ENCODE measurements around the gene C10orf105.
A peak's percentile ranks its signal among the peaks of the same experiment; 100 is the strongest.

C10orf105 gene

DNA sequence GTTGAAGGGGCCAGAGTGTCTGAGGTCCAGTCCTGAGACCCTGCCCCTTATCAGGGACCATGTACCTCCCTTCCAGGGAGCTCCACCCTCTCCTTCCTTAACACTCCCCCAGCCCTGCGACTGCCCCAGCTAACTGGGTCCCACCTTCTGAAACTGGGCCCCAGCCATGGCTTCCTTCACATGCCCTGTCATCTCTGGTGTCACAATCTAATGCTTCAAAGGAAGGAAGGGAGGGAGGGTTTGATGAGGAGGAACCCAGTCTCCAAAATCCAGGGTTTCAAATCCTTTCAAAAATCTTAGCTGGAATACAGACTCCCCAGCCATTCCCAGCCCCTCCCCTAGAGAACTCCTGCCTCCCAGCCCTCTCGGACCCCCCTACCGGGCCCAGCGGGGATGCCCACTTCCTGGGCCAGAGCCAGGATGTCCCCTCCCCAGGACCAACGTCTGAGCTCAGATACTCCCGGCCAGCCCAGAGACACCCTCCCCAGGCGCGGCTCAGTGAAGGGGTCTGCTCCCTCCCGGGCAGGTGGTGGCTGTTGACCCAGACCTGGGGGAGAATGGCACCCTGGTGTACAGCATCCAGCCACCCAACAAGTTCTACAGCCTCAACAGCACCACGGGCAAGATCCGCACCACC is 18.0 kb downstream of the C10orf105 start:
- H3K27ac ChIP-seq = no peak overlapping the region
- TF ChIP-seq, protein P1, sequence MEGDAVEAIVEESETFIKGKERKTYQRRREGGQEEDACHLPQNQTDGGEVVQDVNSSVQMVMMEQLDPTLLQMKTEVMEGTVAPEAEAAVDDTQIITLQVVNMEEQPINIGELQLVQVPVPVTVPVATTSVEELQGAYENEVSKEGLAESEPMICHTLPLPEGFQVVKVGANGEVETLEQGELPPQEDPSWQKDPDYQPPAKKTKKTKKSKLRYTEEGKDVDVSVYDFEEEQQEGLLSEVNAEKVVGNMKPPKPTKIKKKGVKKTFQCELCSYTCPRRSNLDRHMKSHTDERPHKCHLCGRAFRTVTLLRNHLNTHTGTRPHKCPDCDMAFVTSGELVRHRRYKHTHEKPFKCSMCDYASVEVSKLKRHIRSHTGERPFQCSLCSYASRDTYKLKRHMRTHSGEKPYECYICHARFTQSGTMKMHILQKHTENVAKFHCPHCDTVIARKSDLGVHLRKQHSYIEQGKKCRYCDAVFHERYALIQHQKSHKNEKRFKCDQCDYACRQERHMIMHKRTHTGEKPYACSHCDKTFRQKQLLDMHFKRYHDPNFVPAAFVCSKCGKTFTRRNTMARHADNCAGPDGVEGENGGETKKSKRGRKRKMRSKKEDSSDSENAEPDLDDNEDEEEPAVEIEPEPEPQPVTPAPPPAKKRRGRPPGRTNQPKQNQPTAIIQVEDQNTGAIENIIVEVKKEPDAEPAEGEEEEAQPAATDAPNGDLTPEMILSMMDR (conservative IDR thresholded peaks at IDR 0.05) = no peak

DNA sequence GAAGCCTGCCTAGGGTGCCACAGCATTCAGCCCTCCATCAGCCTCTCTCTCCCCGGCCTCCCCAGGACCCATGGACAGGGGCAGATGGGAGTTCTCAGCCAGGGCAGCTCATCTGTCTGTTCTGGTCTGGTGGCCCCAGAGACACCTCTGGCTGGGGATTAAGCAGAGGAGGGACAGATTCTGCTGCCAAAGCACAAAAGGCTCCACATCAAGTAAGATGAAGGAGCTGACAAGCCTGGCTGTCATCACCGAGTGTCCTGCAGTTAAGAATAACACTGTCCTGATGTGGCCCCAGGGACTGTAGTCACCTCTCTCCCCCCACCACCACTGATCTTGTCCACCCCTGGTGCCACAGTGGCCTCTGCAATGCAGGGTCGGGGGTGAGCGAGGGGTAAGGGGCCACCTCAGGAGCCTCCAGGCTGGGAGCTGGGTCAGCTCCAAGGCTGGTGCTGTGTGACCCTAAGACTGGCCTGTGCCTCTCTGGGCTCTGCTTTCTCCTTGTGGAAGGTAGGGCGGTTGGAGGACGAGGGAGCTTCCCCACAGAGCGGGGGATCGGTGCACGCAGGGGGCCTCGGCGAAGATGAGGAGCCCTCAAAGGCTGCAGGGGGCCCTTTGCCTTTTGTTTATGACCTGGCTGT is 18.7 kb downstream of the C10orf105 start:
- TF ChIP-seq, protein P1 (conservative IDR thresholded peaks at IDR 0.05) = no peak
- no peak overlapping the region for H3K27ac ChIP-seq

DNA sequence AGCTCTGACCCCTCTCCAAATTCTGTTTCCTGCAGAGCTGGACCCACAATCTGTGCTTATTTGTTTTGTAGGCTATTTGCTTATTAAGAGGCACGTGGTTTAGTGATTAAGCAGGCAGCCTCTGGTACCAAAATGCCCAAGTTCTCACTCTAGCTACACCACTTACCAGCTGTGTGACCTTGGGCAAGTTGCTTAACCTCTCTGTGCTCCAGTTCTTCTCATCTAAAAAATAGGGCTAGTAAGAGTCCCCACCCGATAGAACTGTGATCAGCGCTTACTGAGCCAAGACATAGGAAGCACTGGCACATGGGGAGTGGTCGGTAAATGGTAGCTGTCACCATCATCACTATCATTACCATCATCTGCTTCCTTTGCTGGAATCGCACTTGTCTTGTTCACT is 20.8 kb downstream of the C10orf105 start:
- TF ChIP-seq, protein P1 (conservative IDR thresholded peaks at IDR 0.05) = no peak
- H3K27ac ChIP-seq = no peak overlapping the region

DNA sequence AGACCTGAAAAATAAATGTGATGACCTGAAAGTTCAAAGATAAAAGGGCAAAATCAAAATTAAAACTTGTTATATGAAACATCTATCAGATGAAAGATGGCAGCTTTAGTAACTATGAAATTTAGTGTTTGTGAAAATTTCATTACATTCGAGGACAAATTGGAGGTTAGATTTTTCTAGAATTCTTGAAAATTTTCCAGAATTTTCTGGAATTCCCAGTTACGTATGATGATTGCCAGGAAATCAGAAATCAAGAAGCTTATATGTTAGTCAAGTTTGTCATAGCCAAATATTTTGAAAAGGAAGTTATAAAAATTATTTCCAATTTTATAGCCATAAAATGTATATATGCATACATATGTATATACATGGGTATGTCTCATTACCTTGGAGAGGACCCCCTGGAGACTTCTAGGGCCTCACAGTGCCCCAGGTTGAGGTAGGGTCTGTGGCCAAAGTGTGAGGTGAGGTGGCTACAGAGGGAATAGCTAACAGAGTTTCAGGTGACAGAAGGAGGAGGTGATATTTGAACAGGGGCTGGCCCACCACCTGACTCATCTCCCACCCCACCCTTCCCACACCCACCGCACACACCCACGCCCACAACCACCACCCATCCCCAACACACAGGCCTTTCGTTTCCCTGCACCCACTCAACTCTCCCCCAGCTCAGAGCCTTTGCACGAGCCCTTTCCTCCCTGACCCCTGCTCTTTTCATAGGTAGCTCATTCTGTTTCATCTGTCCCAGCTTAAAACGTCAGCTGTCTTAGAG is 21.5 kb downstream of the C10orf105 start:
- no peak overlapping the region for H3K27ac ChIP-seq
- TF ChIP-seq, protein P1 (conservative IDR thresholded peaks at IDR 0.05) = no peak

DNA sequence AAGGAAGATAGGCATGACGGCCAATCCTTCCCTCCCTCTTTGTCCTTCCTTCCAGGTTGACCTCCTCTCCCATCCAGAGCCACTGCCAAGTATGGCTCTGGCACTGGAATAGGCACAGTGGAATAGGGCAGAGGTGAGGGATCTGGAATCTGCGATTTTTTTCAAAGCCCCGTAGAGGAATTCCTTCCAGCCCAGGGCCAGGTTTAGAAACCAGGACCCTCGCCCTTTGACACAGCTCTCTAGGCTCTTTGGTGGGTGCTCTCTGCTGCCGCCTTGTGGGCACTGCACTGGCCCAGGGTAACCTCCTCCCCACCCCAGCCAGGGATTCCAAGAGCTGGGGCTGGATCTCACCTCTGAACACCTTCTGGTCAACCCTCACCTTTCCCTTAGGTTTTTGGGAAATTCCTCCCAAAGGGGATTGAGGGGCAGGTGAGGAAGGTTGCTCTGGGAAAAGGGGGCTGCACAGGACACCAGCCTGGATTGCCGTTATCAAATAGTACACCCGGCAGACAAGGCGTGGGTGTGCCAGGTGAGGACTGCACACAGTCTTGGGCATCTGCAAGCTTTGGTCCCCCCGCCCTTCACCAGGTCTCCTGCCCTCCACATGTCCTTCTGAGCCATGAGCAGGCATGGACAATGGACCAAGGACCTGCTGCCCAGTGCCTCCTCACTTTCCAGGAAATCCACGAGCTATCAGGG is 22.8 kb downstream of the C10orf105 start:
- TF ChIP-seq, protein P1 (conservative IDR thresholded peaks at IDR 0.05) = peak; percentile 90
- no peak overlapping the region for H3K27ac ChIP-seq

DNA sequence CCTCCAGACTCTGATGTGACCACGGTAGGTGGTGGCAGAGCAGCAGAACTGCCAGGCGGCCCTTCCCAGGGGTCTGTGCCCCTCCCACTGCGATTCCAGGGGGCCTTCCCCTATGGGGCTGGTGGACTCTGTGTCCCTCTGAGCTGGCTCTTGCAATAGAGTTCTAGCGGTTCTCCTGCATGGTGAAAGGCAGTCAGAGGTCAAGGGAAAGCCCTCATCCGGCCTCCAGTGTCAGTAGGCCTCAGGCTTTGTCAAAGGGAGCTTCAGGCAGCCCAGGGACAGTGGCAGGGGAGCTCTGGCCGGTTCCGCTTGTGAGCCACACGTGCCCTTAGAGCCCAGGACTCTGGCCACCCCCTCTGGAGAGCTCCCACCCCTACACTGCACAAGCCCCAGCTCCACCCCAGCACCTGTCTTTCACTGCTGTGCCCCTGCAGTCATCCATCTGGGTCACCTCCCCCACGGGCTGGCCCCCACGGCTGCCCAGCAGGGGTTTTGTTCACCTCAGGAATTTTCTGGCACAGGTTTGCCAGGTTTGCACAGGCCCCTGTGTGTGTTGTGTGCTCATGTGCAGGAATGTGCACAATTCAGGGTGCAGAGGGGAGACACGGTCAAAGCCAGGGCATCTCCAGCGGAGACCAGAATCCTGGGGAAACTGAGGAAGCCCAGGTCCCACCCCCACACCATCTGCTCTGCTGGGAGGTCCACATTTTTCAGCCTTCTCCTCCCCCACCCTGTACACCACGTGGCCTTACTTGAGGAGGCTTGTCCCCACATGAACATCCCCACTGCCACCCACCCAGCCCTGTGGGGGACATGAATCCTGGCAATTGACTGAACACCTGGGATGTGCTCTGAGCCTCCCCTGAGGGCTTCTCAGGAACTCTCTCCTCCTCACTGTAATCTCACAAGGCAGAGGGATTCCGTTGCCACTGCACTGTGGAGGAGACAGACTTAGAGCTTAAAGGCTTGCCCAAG is 23.8 kb downstream of the C10orf105 start:
- no peak overlapping the region for H3K27ac ChIP-seq
- TF ChIP-seq, protein P1 (conservative IDR thresholded peaks at IDR 0.05) = no peak

Measured in VCaP (cell line).